ENCODE results near the gene PTPRN2. TPM values are rescaled to one million over a fixed set of nuclear protein-coding genes. Genes with fewer than 3 reads are reported as not detected.

PTPRN2 gene
- total RNA-seq, 1 donor from 2014 or later, result 1.8 TPM

DNA sequence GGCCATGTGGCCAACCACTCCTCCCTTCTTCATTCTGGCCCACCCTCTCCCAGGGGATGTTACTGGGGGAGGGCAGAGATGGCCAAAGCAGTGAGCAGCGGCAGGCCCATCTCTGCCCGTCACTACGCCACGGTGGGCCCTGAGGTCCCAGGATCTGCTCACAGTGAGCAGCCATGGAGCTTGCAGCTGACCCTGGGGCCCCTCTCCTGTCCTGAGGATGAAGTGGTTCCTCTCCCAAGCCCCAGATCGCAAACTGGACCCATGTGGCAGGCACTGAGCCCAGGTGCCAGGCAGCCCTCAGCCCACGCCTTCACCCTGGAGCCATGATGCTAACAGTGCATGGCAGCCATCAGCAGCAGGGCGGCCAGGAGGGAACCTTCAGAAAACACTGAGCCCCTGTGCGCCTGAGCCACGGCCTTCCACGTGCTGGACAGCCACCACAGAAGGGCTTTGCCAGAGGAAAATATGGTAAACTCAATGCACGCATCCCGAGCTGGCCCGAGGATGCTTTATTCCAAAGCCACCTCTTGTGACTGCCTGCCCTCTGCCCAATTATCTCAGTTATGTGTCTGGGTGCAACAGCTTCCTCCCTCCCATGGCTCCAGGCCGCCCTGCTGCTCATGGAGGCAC is 485.7 kb downstream of the PTPRN2 start:
- ChIA-PET POLR2A (no interaction called here), CTCF (no interaction called here)
- Mint-ChIP-seq H3K4me3 (no peak overlapping the region), H3K4me1 (no peaks in the 10 kb centered on the region), H3K9me3 (no peaks in the 10 kb centered on the region), H3K27ac (no peak overlapping the region), H3K36me3 (ENCODE audit: low read depth) (no peaks in the 10 kb centered on the region), H3K27me3 (no peaks in the 10 kb centered on the region)
- TF ChIP-seq, protein P1, sequence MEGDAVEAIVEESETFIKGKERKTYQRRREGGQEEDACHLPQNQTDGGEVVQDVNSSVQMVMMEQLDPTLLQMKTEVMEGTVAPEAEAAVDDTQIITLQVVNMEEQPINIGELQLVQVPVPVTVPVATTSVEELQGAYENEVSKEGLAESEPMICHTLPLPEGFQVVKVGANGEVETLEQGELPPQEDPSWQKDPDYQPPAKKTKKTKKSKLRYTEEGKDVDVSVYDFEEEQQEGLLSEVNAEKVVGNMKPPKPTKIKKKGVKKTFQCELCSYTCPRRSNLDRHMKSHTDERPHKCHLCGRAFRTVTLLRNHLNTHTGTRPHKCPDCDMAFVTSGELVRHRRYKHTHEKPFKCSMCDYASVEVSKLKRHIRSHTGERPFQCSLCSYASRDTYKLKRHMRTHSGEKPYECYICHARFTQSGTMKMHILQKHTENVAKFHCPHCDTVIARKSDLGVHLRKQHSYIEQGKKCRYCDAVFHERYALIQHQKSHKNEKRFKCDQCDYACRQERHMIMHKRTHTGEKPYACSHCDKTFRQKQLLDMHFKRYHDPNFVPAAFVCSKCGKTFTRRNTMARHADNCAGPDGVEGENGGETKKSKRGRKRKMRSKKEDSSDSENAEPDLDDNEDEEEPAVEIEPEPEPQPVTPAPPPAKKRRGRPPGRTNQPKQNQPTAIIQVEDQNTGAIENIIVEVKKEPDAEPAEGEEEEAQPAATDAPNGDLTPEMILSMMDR (IDR thresholded peaks at IDR 0.05), result no peak
- intact Hi-C loops (cut with micrococcal nuclease), result no loop called here
- DNase-seq (no peak), ATAC-seq (ENCODE audit: low read depth) (no peak)

DNA sequence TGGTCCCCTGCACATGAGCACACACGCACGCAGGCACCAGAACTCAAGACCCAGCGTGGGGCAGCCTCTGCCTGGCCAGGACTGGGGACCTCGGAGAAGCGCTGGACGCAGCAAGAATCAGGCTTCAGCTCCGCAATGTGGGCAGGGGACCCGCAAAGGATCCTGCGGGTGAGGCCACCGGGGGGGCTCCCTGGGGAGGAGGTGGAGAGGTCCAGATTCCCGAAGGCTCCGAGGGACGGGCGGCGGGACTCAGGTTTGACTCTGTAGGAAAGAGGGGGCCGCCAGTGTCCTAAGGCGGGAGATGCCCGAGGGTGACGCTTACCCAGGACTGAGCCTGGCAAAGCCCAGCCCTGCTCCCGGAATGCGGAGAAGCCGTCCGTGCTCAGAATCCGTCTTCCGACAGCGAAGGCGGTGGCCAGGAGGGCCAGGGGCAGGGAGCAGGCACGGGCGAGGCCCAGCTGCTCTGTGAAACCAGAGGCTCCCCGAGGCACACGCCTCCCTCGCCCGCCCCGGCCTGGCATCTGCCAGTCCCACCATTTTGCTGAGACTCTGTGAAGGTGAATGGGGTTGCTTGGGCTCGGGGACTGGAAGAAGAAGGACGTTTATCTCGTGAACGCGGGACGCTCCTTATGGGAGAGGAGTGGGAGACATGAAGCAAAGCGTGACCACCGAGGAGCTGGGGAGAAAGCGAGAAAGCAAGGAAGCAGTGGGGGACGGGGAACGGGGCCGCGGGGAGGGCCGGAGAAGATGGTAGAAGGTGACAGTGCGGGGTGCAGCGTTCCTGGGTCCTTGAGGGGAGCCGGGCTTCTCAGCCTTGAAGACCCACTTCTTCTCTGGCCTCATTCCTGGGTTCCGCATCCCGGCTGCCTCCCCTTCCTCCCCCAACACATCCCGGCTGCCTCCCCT is 489.2 kb downstream of the PTPRN2 start:
- no peak overlapping the region for H3K27ac Mint-ChIP-seq
- TF ChIP-seq, protein P1 (IDR thresholded peaks at IDR 0.05), result no peak

DNA sequence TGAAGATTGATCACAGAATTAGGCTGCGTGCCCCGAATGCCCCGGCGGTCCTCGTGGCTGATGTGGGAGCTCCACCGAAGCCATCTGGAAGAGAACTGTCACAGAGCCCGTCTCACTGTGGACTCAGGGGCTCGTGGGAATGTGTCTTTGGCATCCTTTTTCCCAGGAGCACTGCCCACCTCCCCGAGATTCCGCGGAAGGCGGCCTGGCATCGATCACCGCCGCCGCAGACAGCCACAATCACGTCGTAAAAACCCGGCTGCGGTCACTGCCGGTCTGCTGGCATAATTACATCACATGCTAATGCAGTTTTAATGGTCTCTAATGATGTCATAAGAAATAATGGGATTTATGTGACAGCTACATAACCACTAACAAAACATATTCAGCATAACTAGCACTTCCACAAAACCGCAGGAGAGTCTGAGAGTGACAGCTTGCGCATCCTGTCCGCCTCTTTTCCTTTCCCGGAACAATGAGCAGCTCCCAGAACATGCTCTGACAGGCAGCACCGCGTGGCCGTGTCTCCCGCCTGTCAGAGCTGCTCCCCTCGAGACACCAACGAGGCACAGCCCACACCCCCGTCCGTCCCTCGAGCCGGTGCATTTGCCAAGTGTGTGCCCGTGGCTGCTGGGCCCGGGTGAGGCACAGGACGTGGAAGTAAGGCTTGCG is 490.0 kb downstream of the PTPRN2 start:
- peaks cover 5% of the 10 kb centered on the region for H3K9me3 Mint-ChIP-seq
- CTCF ChIA-PET, result no interaction called here
- H3K27me3 Mint-ChIP-seq, result no peaks in the 10 kb centered on the region
- no peak for DNase-seq
- H3K36me3 Mint-ChIP-seq (ENCODE audit: low read depth), result no peaks in the 10 kb centered on the region
- H3K27ac Mint-ChIP-seq, result no peak overlapping the region
- TF ChIP-seq, protein P1 (IDR thresholded peaks at IDR 0.05), result no peak
- ATAC-seq (ENCODE audit: low read depth), result no peak
- no peaks in the 10 kb centered on the region for H3K4me1 Mint-ChIP-seq
- no peak overlapping the region for H3K4me3 Mint-ChIP-seq
- POLR2A ChIA-PET, result no interaction called here
- intact Hi-C loops (cut with micrococcal nuclease), result no loop called here

More for the DNA sequence above, 489.2 kb downstream of the PTPRN2 start:
- CTCF ChIA-PET, result no interaction called here
- Mint-ChIP-seq H3K36me3 (ENCODE audit: low read depth) (no peaks in the 10 kb centered on the region), H3K4me3 (no peak overlapping the region), H3K4me1 (no peaks in the 10 kb centered on the region), H3K9me3 (peaks cover 2% of the 10 kb centered on the region), H3K27me3 (no peaks in the 10 kb centered on the region)
- no peak for ATAC-seq (ENCODE audit: low read depth)
- DNase-seq, result no peak
- POLR2A ChIA-PET, result interaction anchor here (0.6 kb wide), 1 partner anchor 30 kb away, joined by 3 read pairs; no protein-coding TSS in a partner anchor
- intact Hi-C loops (cut with micrococcal nuclease), result no loop called here

DNA sequence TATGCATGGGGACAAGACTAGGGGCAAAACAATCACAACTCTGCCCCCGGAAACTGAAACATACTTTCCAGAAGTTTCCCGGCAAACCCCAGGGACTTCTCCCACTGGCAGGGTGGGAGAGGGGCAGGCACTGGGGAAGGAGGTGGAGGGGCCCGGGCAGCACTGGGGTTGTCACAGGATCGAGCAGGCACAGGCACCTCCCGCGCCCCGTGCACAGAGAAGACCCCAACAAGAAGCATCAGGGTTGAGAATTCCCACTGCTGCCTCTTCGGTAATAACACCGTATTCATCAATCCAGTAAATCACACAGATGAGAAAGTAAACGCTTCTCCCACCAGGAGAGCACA is 490.5 kb downstream of the PTPRN2 start:
- no peaks in the 10 kb centered on the region for H3K27me3 Mint-ChIP-seq
- no peaks in the 10 kb centered on the region for H3K36me3 Mint-ChIP-seq (ENCODE audit: low read depth)
- ATAC-seq (ENCODE audit: low read depth) (no peak), DNase-seq (no peak)
- CTCF ChIA-PET, result no interaction called here
- H3K27ac Mint-ChIP-seq, result no peak overlapping the region
- POLR2A ChIA-PET, result no interaction called here
- intact Hi-C loops (cut with micrococcal nuclease), result no loop called here
- H3K4me1 Mint-ChIP-seq, result no peaks in the 10 kb centered on the region
- no peak overlapping the region for H3K4me3 Mint-ChIP-seq
- peaks cover 5% of the 10 kb centered on the region for H3K9me3 Mint-ChIP-seq
- TF ChIP-seq, protein P1 (IDR thresholded peaks at IDR 0.05), result no peak

DNA sequence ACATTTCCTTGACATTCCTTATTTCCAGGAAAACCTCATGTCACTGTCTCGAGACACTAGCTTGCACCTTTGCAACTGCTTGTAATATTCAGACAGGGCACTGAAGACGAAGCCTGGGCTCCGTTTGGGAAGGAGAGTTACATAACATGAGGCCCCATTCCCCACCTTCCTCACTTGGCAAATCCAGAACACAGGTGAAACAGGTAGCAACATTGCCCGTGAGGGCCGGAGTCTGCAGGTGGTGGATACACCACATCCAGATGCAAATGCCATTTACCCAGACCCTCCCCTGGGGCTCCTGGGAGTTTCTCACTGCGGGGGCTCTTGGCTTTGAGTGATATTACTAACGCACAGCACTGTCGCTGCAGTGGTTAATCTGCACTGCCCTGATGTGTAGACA is 491.0 kb downstream of the PTPRN2 start:
- DNase-seq (no peak), ATAC-seq (ENCODE audit: low read depth) (no peak)
- no peak overlapping the region for H3K4me3 Mint-ChIP-seq
- H3K4me1 Mint-ChIP-seq, result no peaks in the 10 kb centered on the region
- peaks cover 5% of the 10 kb centered on the region for H3K9me3 Mint-ChIP-seq
- TF ChIP-seq, protein P1 (IDR thresholded peaks at IDR 0.05), result no peak
- no peak overlapping the region for H3K27ac Mint-ChIP-seq
- no peaks in the 10 kb centered on the region for H3K27me3 Mint-ChIP-seq
- no peaks in the 10 kb centered on the region for H3K36me3 Mint-ChIP-seq (ENCODE audit: low read depth)
- ChIA-PET POLR2A (no interaction called here), CTCF (no interaction called here)
- intact Hi-C loops (cut with micrococcal nuclease), result no loop called here
